ENCODE results near the gene CNTROB.

Gene CNTROB

DNA sequence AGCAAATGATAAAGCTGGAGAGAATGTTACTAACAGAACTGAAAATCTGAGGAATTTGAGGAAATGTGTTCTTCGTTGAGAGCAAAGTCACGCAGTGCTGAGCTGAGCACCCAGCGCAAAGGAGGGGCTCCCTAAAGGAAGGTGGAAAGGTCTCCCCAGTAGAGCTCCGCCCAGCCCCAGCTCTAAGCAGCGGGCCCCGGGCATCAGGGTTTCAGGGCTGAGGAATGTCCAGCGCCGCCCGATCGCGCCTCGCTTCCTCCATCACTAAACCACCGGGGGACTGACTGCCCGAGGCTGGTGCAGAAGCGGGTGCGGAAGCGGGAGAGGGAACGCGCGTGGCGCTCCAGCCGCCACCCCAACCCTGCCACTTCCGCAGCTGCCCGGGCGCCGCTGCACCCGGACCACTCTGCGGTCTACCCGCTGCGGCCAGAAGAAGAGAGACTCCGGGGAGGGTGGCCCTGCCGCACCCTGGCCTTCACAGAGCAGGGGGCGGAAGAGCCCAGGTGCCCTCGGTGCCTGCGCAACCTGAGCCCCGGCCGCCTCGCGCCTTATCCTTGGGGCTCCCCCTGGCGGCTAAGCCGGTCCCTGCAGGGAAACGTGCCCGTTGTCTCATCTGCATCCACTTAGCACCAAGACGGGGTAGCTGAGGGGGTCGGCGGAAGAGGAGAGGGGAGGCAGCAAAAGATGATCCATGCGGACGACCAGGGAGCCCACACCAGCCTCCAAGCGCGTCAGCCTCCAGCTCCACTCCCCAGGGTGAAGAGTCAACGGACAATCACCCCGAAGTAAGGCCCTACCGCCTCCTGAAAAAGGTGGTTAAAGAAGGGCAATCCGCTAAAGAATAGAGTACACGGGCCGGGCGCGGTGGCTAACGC, 58.0 kb downstream of the CNTROB start:
- DNase-seq, result peak; percentile 77

DNA sequence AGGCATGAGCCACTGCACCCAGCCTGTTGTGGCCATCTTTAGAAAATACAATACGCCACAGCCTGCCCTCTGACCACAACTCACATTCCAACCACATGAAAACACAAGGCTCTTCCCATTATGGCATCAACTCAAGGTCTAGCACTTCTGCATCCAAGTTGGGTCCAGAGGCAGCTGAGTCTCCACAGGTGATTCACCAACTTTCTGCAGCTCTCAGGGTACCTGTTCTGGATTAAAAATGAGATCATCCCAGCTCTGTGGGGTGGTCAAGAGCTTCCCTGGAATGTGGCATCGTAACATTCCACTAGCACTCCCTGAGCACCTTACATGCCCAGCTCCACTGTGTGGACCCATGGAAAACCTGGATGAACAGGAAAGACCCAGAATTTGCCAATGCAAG, 60.5 kb downstream of the CNTROB start:
- DNase-seq, result no peak

DNA sequence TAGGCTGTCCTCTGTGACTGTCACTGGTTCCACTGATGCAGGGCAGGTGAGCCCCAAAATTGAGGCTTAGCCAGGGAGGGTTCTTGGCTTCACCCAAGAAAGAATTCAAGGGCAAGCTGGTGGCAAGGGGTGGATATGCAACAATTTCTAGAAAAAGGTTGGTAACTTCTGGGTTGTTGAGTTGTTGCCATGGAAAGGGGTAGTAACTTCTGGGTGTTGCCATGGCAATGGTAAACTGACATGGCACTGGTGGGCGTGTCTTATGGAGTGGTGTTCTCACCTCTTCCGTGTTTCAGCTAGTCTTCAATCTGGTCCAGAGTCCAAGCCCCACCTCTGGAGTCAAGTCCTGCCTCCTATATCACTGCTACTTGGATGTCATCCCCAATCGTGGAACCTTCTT, 60.9 kb downstream of the CNTROB start:
- DNase-seq, result no peak

DNA sequence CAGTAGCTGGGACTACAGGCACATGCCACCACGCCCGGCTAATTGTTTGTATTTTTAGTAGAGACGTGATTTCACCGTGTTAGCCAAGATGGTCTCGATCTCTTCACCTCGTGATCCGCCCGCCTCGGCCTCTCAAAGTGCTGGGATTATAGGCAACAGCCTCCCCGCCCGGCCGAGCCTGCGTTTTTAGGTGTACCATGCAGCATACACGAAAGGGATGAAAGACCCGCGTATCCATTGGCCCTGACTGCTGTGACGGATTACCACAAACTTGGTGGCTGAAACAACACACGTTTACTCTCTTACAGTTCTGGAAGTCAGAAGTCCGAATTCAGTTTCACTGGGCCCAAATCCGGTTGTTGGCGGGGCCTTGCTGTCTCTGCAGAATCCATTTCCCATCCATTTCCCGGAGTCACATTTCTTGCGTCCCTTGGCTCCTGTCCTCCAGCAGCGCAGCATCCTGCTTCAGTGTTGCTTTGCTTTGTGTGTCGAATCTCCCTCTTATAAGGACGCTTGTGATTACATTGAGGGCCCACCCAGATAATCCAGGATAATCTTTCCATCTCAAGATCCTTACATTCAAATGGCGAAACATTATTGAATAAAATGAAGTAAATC, 62.1 kb downstream of the CNTROB start:
- no peak for DNase-seq

DNA sequence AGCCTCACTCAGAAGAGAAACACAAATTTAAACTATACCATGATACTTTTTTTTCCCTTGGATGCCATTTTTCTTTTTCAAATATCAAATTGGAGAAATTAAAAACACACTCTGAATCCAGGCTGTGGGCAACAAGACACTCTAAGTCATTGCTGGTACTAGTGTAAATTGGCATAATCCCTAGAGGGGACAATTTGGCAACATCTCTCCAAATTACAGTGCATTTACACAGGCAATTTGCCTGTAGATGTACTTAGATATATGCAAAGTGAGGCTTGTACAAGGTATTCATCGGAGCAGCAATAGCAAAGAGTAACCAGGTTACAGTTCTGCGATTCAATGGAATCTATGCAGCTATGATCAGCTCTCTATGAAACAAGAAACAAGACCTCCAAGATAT, 63.7 kb downstream of the CNTROB start:
- no peak for DNase-seq

DNA sequence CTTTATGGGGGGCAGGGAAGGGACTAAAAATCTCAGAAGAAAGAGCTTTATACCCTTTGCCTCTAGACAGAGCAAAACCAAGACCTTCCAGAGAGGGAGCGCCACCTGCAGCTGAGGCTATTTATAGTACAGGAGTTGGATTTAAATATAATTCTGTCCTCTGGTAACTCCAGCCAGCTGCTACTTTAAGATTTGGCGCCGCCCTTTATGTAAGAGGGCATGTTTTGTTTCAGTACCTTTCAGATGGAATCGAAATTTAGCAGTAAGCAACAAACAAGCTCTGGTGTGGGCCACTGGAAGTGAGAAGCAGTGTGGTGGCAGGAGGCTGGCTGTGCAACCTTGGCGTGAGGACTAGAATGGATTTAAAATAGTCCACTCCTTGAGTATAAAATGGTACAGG, 65.2 kb downstream of the CNTROB start:
- peak; percentile 27 for DNase-seq

Data from NCI-H146 (cell line).